GM21825 (cell line): ENCODE data around the gene LCTL.
"Not testable (repeated sequence)": the region's sequence is repeated elsewhere in the genome, so short reads cannot be mapped to it uniquely, and the experiment has no call there.

Experiments used
- ATAC-seq: cut with Tn5 transposase; IDR thresholded peaks from one replicate; pipeline ENCODE4 v1.9.1; 2021; ENCODE audit warnings: mild to moderate bottlenecking, moderate library complexity; ENCODE audit not compliant: unreplicated experiment

LCTL gene

GRCh38 chr15:66592505-66593218 is 26.9 kb upstream of the LCTL start:
- no peak for ATAC-seq

- no peak for ATAC-seq
Measured at GRCh38 chr15:66591322-66591862, 25.6 kb upstream of the LCTL start.

- no peak for ATAC-seq
Measured at GRCh38 chr15:66590435-66590834, 24.6 kb upstream of the LCTL start.

- ATAC-seq = not testable (repeated sequence)
Measured at GRCh38 chr15:66589429-66589828, 23.6 kb upstream of the LCTL start.

GRCh38 chr15:66588971-66589370 is 23.2 kb upstream of the LCTL start:
- ATAC-seq = no peak

- ATAC-seq = no peak
Measured at GRCh38 chr15:66588537-66588936, 22.7 kb upstream of the LCTL start.

- ATAC-seq = no peak
Measured at GRCh38 chr15:66587749-66588148, 22.0 kb upstream of the LCTL start.

- ATAC-seq = no peak
Measured at GRCh38 chr15:66587020-66587419, 21.2 kb upstream of the LCTL start.

- ATAC-seq = no peak
Measured at GRCh38 chr15:66586155-66586976, 20.6 kb upstream of the LCTL start.

GRCh38 chr15:66581972-66582537 is 16.3 kb upstream of the LCTL start:
- no peak for ATAC-seq

GRCh38 chr15:66580643-66581042 is 14.8 kb upstream of the LCTL start:
- ATAC-seq = no peak

GRCh38 chr15:66578286-66578875 is 12.6 kb upstream of the LCTL start:
- ATAC-seq = no peak

- no peak for ATAC-seq
Measured at GRCh38 chr15:66574596-66574950, 8.8 kb upstream of the LCTL start.

- no peak for ATAC-seq
Measured at GRCh38 chr15:66573719-66574595, 8.2 kb upstream of the LCTL start.

GRCh38 chr15:66573348-66573718 is 7.5 kb upstream of the LCTL start:
- ATAC-seq = no peak

GRCh38 chr15:66572146-66572545 is 6.3 kb upstream of the LCTL start:
- no peak for ATAC-seq

GRCh38 chr15:66570842-66571478 is 5.2 kb upstream of the LCTL start:
- no peak for ATAC-seq

- no peak for ATAC-seq
Measured at GRCh38 chr15:66570327-66570726, 4.5 kb upstream of the LCTL start.

GRCh38 chr15:66569461-66570137 is 3.8 kb upstream of the LCTL start:
- no peak for ATAC-seq
